Measurements from ENCODE around the gene ZC3HAV1.
A peak's percentile ranks its signal among the peaks of the same experiment; 100 is the strongest.
"Not testable (repeated sequence)": the region's sequence is repeated elsewhere in the genome, so short reads cannot be mapped to it uniquely, and the experiment has no call there.

The ZC3HAV1 gene

GRCh38 chr7:139131601-139132041, 22.1 kb upstream of the ZC3HAV1 start (continued):
- TF ChIP-seq ZC3H10 (CRISPR knock-in tag; IDR thresholded peaks at IDR 0.05) (no peak), CREB5 (CRISPR knock-in tag; IDR thresholded peaks at IDR 0.05; ENCODE audit: low read depth) (no peak), RARB (CRISPR knock-in tag; IDR thresholded peaks at IDR 0.05) (no peak), ZFP3 (CRISPR knock-in tag; IDR thresholded peaks at IDR 0.05) (no peak), ZFP30 (CRISPR knock-in tag; IDR thresholded peaks at IDR 0.05) (no peak), ARNTL (CRISPR knock-in tag; IDR thresholded peaks at IDR 0.05; ENCODE audit: borderline replicate concordance, low read depth) (no peak), TCF4 (CRISPR knock-in tag; IDR thresholded peaks at IDR 0.05; ENCODE audit: borderline replicate concordance) (no peak), ISL1 (CRISPR knock-in tag; IDR thresholded peaks at IDR 0.05) (no peak), ZNF8 (CRISPR knock-in tag; IDR thresholded peaks at IDR 0.05) (no peak), BACH2 (CRISPR knock-in tag; IDR thresholded peaks at IDR 0.05; ENCODE audit: borderline replicate concordance) (no peak), OSR1 (CRISPR knock-in tag; IDR thresholded peaks at IDR 0.05) (no peak)

GRCh38 chr7:139129814-139130213, 20.3 kb upstream of the ZC3HAV1 start:
- not testable (repeated sequence) for ATAC-seq

- peak; percentile 57 for ATAC-seq
- no peak for TF ChIP-seq SNAI2 (CRISPR knock-in tag; IDR thresholded peaks at IDR 0.05)
Measured at GRCh38 chr7:139127648-139128047, 18.1 kb upstream of the ZC3HAV1 start.

- ATAC-seq: no peak
- TF ChIP-seq ZNF70 (CRISPR knock-in tag; IDR thresholded peaks at IDR 0.05): no peak
- no peak for TF ChIP-seq POU6F1 (CRISPR knock-in tag; IDR thresholded peaks at IDR 0.05; ENCODE audit: borderline replicate concordance, low read depth)
Measured at GRCh38 chr7:139125657-139126056, 16.1 kb upstream of the ZC3HAV1 start.

GRCh38 chr7:139124995-139125394, 15.5 kb upstream of the ZC3HAV1 start:
- not testable (repeated sequence) for ATAC-seq

- ATAC-seq: no peak
- TF ChIP-seq PATZ1 (CRISPR knock-in tag; IDR thresholded peaks at IDR 0.05; ENCODE audit: borderline replicate concordance): no peak
- TF ChIP-seq POU6F1 (CRISPR knock-in tag; IDR thresholded peaks at IDR 0.05; ENCODE audit: borderline replicate concordance, low read depth): no peak
- no peak for TF ChIP-seq TSHZ2 (CRISPR knock-in tag; IDR thresholded peaks at IDR 0.05)
- no peak for TF ChIP-seq ZFP3 (CRISPR knock-in tag; IDR thresholded peaks at IDR 0.05)
- TF ChIP-seq OSR1 (CRISPR knock-in tag; IDR thresholded peaks at IDR 0.05): no peak
- no peak for TF ChIP-seq ISL1 (CRISPR knock-in tag; IDR thresholded peaks at IDR 0.05)
- no peak for TF ChIP-seq RARB (CRISPR knock-in tag; IDR thresholded peaks at IDR 0.05)
- no peak for TF ChIP-seq BACH2 (CRISPR knock-in tag; IDR thresholded peaks at IDR 0.05; ENCODE audit: borderline replicate concordance)
- TF ChIP-seq ZNF8 (CRISPR knock-in tag; IDR thresholded peaks at IDR 0.05): no peak
- no peak for TF ChIP-seq ZNF565 (CRISPR knock-in tag; conservative IDR thresholded peaks at IDR 0.05; ENCODE audit: low read depth)
- no peak for TF ChIP-seq TCF4 (CRISPR knock-in tag; IDR thresholded peaks at IDR 0.05; ENCODE audit: borderline replicate concordance)
Measured at GRCh38 chr7:139124084-139124914, 14.8 kb upstream of the ZC3HAV1 start.

All from SK-N-SH treated with all-trans-retinoic acid at 6 μM for 48 hours (cell line).